ENCODE measurements around the gene SRF. TPM values are rescaled to one million over a fixed set of nuclear protein-coding genes. Genes with fewer than 3 reads are reported as not detected.

The SRF gene
- total RNA-seq, 4 donors from 2014 or later, result 111 to 183 (median 153) TPM

DNA sequence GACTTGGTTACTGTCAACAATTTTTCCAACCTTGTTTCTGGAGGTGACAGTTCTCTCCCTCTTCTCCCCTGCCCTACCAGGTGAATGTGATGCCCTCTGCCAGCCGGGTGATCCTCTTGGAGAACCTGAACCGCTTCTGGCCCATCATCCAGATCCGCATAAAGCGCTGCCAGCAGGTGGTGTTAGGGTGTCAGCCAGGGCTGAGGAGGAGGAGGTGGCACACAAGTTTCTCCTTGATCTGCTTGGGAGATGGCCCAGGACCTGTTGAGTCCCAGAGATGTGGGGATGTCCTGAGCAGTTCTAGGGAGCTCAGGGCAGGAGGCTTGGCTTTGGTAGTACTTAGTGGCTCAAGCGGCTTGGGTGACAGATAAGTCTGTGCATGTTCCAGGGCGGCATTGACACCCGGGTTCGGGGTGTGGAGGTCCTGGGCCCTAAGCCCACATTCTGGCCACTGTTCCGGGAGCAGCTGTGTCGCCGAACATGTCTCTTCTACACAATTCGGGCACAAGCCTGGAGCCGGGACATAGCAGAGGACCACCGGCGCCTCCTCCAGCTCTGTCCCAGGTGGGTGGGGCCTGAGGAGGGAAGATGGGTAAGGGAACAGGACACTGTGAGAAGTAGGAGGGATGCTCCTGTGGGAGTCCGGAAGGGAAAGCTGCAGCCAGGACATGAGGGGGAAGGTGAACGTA is 32.1 kb downstream of the SRF start:
- Histone ChIP-seq H3K4me1 (no peaks in the 10 kb centered on the region), H3K9me3 (no peaks in the 10 kb centered on the region), H3K36me3 (peaks cover 16 to 76% (median 61%) of the 10 kb centered on the region in 4 donors), H3K4me3 (no peak overlapping the region), H3K27me3 (no peaks in the 10 kb centered on the region), H3K27ac (replicated peaks in 1 of 4) (no peak overlapping the region)
- WGBS, result 94% methylated on average over 17 of the region's 17 CpGs
- no peak for DNase-seq (ENCODE audit: extremely low spot score)
- no peak for TF ChIP-seq EP300 (IDR thresholded peaks at IDR 0.05)
- TF ChIP-seq, protein P1, sequence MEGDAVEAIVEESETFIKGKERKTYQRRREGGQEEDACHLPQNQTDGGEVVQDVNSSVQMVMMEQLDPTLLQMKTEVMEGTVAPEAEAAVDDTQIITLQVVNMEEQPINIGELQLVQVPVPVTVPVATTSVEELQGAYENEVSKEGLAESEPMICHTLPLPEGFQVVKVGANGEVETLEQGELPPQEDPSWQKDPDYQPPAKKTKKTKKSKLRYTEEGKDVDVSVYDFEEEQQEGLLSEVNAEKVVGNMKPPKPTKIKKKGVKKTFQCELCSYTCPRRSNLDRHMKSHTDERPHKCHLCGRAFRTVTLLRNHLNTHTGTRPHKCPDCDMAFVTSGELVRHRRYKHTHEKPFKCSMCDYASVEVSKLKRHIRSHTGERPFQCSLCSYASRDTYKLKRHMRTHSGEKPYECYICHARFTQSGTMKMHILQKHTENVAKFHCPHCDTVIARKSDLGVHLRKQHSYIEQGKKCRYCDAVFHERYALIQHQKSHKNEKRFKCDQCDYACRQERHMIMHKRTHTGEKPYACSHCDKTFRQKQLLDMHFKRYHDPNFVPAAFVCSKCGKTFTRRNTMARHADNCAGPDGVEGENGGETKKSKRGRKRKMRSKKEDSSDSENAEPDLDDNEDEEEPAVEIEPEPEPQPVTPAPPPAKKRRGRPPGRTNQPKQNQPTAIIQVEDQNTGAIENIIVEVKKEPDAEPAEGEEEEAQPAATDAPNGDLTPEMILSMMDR (IDR thresholded peaks at IDR 0.05), result no peak
- TF ChIP-seq POLR2AphosphoS5 (IDR thresholded peaks at IDR 0.05), result no peak
- no peak for TF ChIP-seq POLR2A (IDR thresholded peaks at IDR 0.05; ENCODE audit: low read depth)
- intact Hi-C loops (cut with DNase I), result no loop called here

DNA sequence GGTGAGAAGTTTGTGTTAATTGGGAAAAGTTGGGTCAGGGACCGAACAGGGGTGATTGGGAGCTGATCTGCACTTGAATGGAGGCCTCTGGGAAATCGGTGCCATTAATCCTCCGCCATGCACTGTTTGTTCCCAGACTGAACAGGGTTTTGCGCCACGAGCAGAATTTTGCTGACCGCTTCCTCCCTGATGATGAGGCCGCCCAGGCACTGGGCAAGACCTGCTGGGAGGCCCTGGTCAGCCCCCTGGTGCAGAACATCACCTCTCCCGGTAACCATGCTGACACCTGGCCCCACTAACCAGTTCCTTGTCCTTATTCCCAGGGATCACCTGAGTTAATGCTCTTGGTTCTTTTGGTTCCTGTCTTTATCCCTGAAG is 32.6 kb downstream of the SRF start:
- Histone ChIP-seq H3K9me3 (no peaks in the 10 kb centered on the region), H3K27ac (replicated peaks in 1 of 4) (no peak overlapping the region), H3K36me3 (peaks cover 13 to 71% (median 56%) of the 10 kb centered on the region in 4 donors), H3K27me3 (no peaks in the 10 kb centered on the region), H3K4me3 (no peak overlapping the region), H3K4me1 (no peaks in the 10 kb centered on the region)
- DNase-seq (ENCODE audit: extremely low spot score), result no peak
- 98% methylated on average over 4 of the region's 8 CpGs for WGBS
- intact Hi-C loops (cut with DNase I), result no loop called here
- no peak for TF ChIP-seq EP300 (IDR thresholded peaks at IDR 0.05)
- TF ChIP-seq, protein P1 (IDR thresholded peaks at IDR 0.05), result no peak
- TF ChIP-seq POLR2AphosphoS5 (IDR thresholded peaks at IDR 0.05), result no peak
- no peak for TF ChIP-seq POLR2A (IDR thresholded peaks at IDR 0.05; ENCODE audit: low read depth)

DNA sequence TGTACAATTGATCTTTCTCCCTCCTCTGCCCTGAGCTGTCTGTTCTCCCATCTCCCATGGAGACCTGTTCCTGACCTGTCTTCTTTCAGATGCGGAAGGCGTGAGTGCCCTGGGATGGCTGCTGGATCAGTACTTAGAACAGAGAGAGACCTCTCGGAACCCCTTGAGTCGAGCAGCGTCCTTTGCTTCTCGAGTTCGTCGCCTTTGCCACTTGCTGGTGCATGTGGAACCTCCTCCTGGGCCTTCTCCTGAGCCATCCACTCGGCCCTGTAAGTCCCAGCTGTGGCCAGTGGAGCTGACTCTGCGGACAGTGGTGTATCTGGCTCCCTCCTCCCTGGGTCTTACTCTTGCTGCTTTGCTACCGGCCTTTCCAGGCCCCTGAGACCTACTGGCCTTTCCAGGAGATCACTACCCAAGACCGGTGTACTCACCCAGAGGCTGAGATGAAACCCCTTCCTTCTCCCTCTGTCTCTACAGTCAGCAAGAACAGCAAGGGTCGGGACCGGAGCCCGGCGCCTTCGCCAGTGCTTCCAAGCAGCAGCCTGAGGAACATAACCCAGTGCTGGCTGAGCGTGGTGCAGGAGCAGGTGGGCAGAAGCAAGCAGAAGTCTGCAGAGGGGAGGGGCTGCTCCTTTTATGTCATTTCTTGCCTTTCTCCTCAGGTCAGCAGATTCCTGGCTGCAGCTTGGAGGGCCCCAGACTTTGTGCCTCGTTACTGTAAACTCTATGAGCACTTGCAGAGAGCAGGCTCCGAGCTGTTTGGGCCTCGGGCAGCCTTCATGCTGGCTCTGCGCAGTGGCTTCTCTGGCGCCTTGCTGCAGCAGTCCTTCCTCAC is 33.4 kb downstream of the SRF start:
- DNase-seq (ENCODE audit: extremely low spot score), result no peak
- 92% methylated on average over 23 of the region's 23 CpGs for WGBS
- Histone ChIP-seq H3K36me3 (peaks cover 12 to 71% (median 51%) of the 10 kb centered on the region in 4 donors), H3K27ac (replicated peaks in 1 of 4) (no peak overlapping the region), H3K27me3 (no peaks in the 10 kb centered on the region), H3K4me1 (no peaks in the 10 kb centered on the region), H3K4me3 (no peak overlapping the region), H3K9me3 (no peaks in the 10 kb centered on the region)
- intact Hi-C loops (cut with DNase I), result no loop called here
- TF ChIP-seq, protein P1 (IDR thresholded peaks at IDR 0.05), result no peak
- TF ChIP-seq EP300 (IDR thresholded peaks at IDR 0.05) (no peak), POLR2A (IDR thresholded peaks at IDR 0.05; ENCODE audit: low read depth) (no peak), POLR2AphosphoS5 (IDR thresholded peaks at IDR 0.05) (no peak)

DNA sequence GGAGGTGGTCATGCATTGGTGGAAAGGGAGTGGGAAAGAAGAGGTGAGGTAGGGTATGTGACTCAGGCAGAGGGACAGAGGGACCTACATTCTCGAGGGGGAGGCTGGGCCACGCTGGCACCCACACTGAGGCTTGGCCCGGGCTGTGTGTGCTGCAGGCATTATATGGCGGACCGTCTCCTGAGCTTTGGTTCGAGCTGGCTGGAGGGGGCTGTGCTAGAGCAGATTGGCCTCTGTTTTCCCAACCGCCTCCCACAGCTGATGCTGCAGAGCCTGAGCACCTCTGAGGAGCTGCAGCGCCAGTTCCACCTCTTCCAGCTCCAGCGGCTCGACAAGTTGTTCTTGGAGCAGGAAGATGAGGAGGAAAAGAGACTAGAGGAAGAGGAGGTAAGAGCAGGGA is 34.8 kb downstream of the SRF start:
- Histone ChIP-seq H3K27me3 (no peaks in the 10 kb centered on the region), H3K4me1 (no peaks in the 10 kb centered on the region), H3K9me3 (no peaks in the 10 kb centered on the region), H3K36me3 (peaks cover 12 to 59% (median 39%) of the 10 kb centered on the region in 4 donors), H3K27ac (replicated peaks in 1 of 4) (no peak overlapping the region), H3K4me3 (no peak overlapping the region)
- intact Hi-C loops (cut with DNase I), result no loop called here
- 91% methylated on average over 10 of the region's 10 CpGs for WGBS
- TF ChIP-seq, protein P1 (IDR thresholded peaks at IDR 0.05), result no peak
- TF ChIP-seq EP300 (IDR thresholded peaks at IDR 0.05) (no peak), POLR2A (IDR thresholded peaks at IDR 0.05; ENCODE audit: low read depth) (no peak), POLR2AphosphoS5 (IDR thresholded peaks at IDR 0.05) (no peak)
- no peak for DNase-seq (ENCODE audit: extremely low spot score)
